OCI-LY3 (cell line): ENCODE results near the gene MET.

Experiments used
- CTCF ChIP-seq: fragments of 200-600, 300-600 bp; sonication (generic); IDR thresholded peaks from 2 replicates; pipeline ENCODE4 v1.5.1; 2014; ENCODE audit warnings: antibody characterized with exemption, low read length, low read depth
- EZH2phosphoT487 ChIP-seq: fragments of 200-600 bp; shearing (Covaris generic); IDR thresholded peaks from 2 replicates; pipeline ENCODE4 v1.6.1; 2018; ENCODE audit warnings: antibody characterized with exemption, mixed run types, low read depth

GRCh38 chr7:116630357-116630756 is 41.6 kb upstream of the MET start:
- TF ChIP-seq EZH2phosphoT487 (no peak), CTCF (no peak)
